Activated naive CD8-positive, alpha-beta T cell treated with anti-CD3 and anti-CD28 coated beads, Interleukin-2, amount 50 U/mL, for 24 hours (primary cell): Measurements from ENCODE around the gene NEXN.
A peak's percentile ranks its signal among the peaks of the same experiment; 100 is the strongest.
"Not testable (repeated sequence)": the region's sequence is repeated elsewhere in the genome, so short reads cannot be mapped to it uniquely, and the experiment has no call there.

Source experiments
- ATAC-seq: fragments of 150-1000 bp; cut with Tn5 transposase; one replicate; pipeline ENCODE4 v1.10.0; 2021
- DNase-seq: peaks from one replicate; pipeline ENCODE4 v3.0.0; 2021
- H3K27ac Mint-ChIP-seq: one replicate; pipeline ENCODE4 v1.8.0; 2021; ENCODE audit warnings: mild to moderate bottlenecking, mixed read lengths
- H3K27me3 Mint-ChIP-seq: one replicate; pipeline ENCODE4 v1.8.0; 2021; ENCODE audit warnings: mixed read lengths
- H3K36me3 Mint-ChIP-seq: one replicate; pipeline ENCODE4 v1.8.0; 2021; ENCODE audit warnings: low read depth, mixed read lengths
- H3K4me1 Mint-ChIP-seq: one replicate; pipeline ENCODE4 v1.8.0; 2021; ENCODE audit warnings: mixed read lengths
- H3K4me3 Mint-ChIP-seq: one replicate; pipeline ENCODE4 v1.8.0; 2021; ENCODE audit warnings: mild to moderate bottlenecking, moderate library complexity, mixed read lengths
- H3K9me3 Mint-ChIP-seq: one replicate; pipeline ENCODE4 v1.8.0; 2021; ENCODE audit warnings: mixed read lengths

NEXN gene

GRCh38 chr1:77961392-77961791 lies 73.0 kb downstream of the NEXN start:
- Mint-ChIP-seq H3K4me3 (no peak overlapping the region), H3K27ac (peak overlapping the region; percentile 75), H3K9me3 (no peaks in the 10 kb centered on the region), H3K36me3 (peaks cover 77% of the 10 kb centered on the region), H3K27me3 (no peaks in the 10 kb centered on the region), H3K4me1 (peaks cover 39% of the 10 kb centered on the region)
- ATAC-seq: peak; percentile 69
- no peak for DNase-seq

GRCh38 chr1:77966291-77966690 lies 77.9 kb downstream of the NEXN start:
- peaks cover 68% of the 10 kb centered on the region for H3K4me1 Mint-ChIP-seq

GRCh38 chr1:77970192-77970591 lies 81.8 kb downstream of the NEXN start:
- Mint-ChIP-seq H3K4me1 (peaks cover 85% of the 10 kb centered on the region), H3K27ac (no peak overlapping the region), H3K27me3 (no peaks in the 10 kb centered on the region), H3K9me3 (no peaks in the 10 kb centered on the region), H3K36me3 (peaks cover 80% of the 10 kb centered on the region), H3K4me3 (no peak overlapping the region)
- no peak for DNase-seq
- no peak for ATAC-seq

More at GRCh38 chr1:77966291-77966690, 77.9 kb downstream of the NEXN start:
- Mint-ChIP-seq H3K27ac (peak overlapping the region; percentile 67), H3K27me3 (no peaks in the 10 kb centered on the region), H3K4me3 (no peak overlapping the region), H3K9me3 (no peaks in the 10 kb centered on the region), H3K36me3 (peaks cover 80% of the 10 kb centered on the region)
- DNase-seq (no peak), ATAC-seq (no peak)

- DNase-seq (no peak), ATAC-seq (no peak)
- no peaks in the 10 kb centered on the region for H3K9me3 Mint-ChIP-seq
- peaks cover 76% of the 10 kb centered on the region for H3K36me3 Mint-ChIP-seq
- no peaks in the 10 kb centered on the region for H3K27me3 Mint-ChIP-seq
- H3K4me1 Mint-ChIP-seq: peaks cover 91% of the 10 kb centered on the region
- peak overlapping the region; percentile 59 for H3K27ac Mint-ChIP-seq
- H3K4me3 Mint-ChIP-seq: peak overlapping the region; percentile 21
These were observed 83.7 kb downstream of the NEXN start for GRCh38 chr1:77972080-77972479.

GRCh38 chr1:77975386-77975785 lies 87.0 kb downstream of the NEXN start:
- peak overlapping the region; percentile 93 for H3K27ac Mint-ChIP-seq
- H3K4me1 Mint-ChIP-seq: peaks cover 67% of the 10 kb centered on the region
- no peaks in the 10 kb centered on the region for H3K9me3 Mint-ChIP-seq
- peak; percentile 12 for ATAC-seq
- no peak overlapping the region for H3K4me3 Mint-ChIP-seq
- DNase-seq: no peak
- H3K27me3 Mint-ChIP-seq: no peaks in the 10 kb centered on the region
- H3K36me3 Mint-ChIP-seq: peaks cover 50% of the 10 kb centered on the region

- no peaks in the 10 kb centered on the region for H3K9me3 Mint-ChIP-seq
- peaks cover 67% of the 10 kb centered on the region for H3K4me1 Mint-ChIP-seq
- no peaks in the 10 kb centered on the region for H3K27me3 Mint-ChIP-seq
- peak overlapping the region; percentile 93 for H3K27ac Mint-ChIP-seq
- peaks cover 48% of the 10 kb centered on the region for H3K36me3 Mint-ChIP-seq
- no peak for DNase-seq
- no peak for ATAC-seq
- no peak overlapping the region for H3K4me3 Mint-ChIP-seq
These were observed 87.5 kb downstream of the NEXN start for GRCh38 chr1:77975907-77976306.

- Mint-ChIP-seq H3K27me3 (no peaks in the 10 kb centered on the region), H3K27ac (peak overlapping the region; percentile 93), H3K4me3 (no peak overlapping the region), H3K36me3 (peaks cover 44% of the 10 kb centered on the region), H3K4me1 (peaks cover 66% of the 10 kb centered on the region), H3K9me3 (no peaks in the 10 kb centered on the region)
- ATAC-seq: no peak
- no peak for DNase-seq
These were observed 88.1 kb downstream of the NEXN start for GRCh38 chr1:77976433-77977076.

GRCh38 chr1:77977989-77978292 lies 89.5 kb downstream of the NEXN start:
- Mint-ChIP-seq H3K4me3 (no peak overlapping the region), H3K27me3 (no peaks in the 10 kb centered on the region), H3K36me3 (peaks cover 34% of the 10 kb centered on the region), H3K27ac (no peak overlapping the region), H3K4me1 (peaks cover 68% of the 10 kb centered on the region), H3K9me3 (no peaks in the 10 kb centered on the region)
- DNase-seq (no peak), ATAC-seq (no peak)

- H3K36me3 Mint-ChIP-seq: peaks cover 29% of the 10 kb centered on the region
- H3K4me1 Mint-ChIP-seq: peaks cover 63% of the 10 kb centered on the region
- no peak overlapping the region for H3K4me3 Mint-ChIP-seq
- no peaks in the 10 kb centered on the region for H3K27me3 Mint-ChIP-seq
- peak; percentile 72 for DNase-seq
- no peaks in the 10 kb centered on the region for H3K9me3 Mint-ChIP-seq
- peak; percentile 71 for ATAC-seq
- H3K27ac Mint-ChIP-seq: no peak overlapping the region
These were observed 90.0 kb downstream of the NEXN start for GRCh38 chr1:77978293-77978968.

- no peaks in the 10 kb centered on the region for H3K9me3 Mint-ChIP-seq
- no peak within 1 kb of the TSS for H3K27ac Mint-ChIP-seq
- no peak within 1 kb of the TSS for H3K4me3 Mint-ChIP-seq
- H3K4me1 Mint-ChIP-seq: peaks cover 62% of the 10 kb centered on the region
- ATAC-seq: peak; percentile 79
- DNase-seq: peak; percentile 92
- no peaks in the 10 kb centered on the region for H3K27me3 Mint-ChIP-seq
- H3K36me3 Mint-ChIP-seq: peaks cover 29% of the 10 kb centered on the region
These were observed 90.8 kb downstream of the NEXN start, which contains the start of gene FUBP1 for GRCh38 chr1:77978969-77979876. Gene FUBP1 (minus strand): TSS chr1:77979072. CDS start chr1:77979004, 68 bp downstream.

GRCh38 chr1:77983352-77983996 lies 95.0 kb downstream of the NEXN start:
- not testable (repeated sequence) for H3K9me3 Mint-ChIP-seq, H3K27me3 Mint-ChIP-seq, ATAC-seq, DNase-seq, H3K4me3 Mint-ChIP-seq
- peak overlapping the region; percentile 61 for H3K27ac Mint-ChIP-seq
- peaks cover 24% of the 10 kb centered on the region for H3K36me3 Mint-ChIP-seq
- peaks cover 70% of the 10 kb centered on the region for H3K4me1 Mint-ChIP-seq

- Mint-ChIP-seq H3K9me3 (no peaks in the 10 kb centered on the region), H3K4me3 (no peak overlapping the region), H3K4me1 (peaks cover 70% of the 10 kb centered on the region), H3K36me3 (peaks cover 25% of the 10 kb centered on the region), H3K27me3 (no peaks in the 10 kb centered on the region), H3K27ac (peak overlapping the region; percentile 61)
- no peak for DNase-seq
- ATAC-seq: no peak
These were observed 95.6 kb downstream of the NEXN start for GRCh38 chr1:77983997-77984355.

- ATAC-seq: no peak
- H3K4me1 Mint-ChIP-seq: peaks cover 72% of the 10 kb centered on the region
These were observed 96.2 kb downstream of the NEXN start for GRCh38 chr1:77984629-77985028.

GRCh38 chr1:77986810-77987209 lies 98.4 kb downstream of the NEXN start:
- peak; percentile 26 for DNase-seq
- ATAC-seq: peak; percentile 96
- peak overlapping the region; percentile 28 for H3K27ac Mint-ChIP-seq
- no peaks in the 10 kb centered on the region for H3K9me3 Mint-ChIP-seq
- no peak overlapping the region for H3K4me3 Mint-ChIP-seq
- no peaks in the 10 kb centered on the region for H3K27me3 Mint-ChIP-seq
- peaks cover 66% of the 10 kb centered on the region for H3K4me1 Mint-ChIP-seq
- peaks cover 24% of the 10 kb centered on the region for H3K36me3 Mint-ChIP-seq

More at GRCh38 chr1:77984629-77985028, 96.2 kb downstream of the NEXN start:
- no peak for DNase-seq
- Mint-ChIP-seq H3K9me3 (no peaks in the 10 kb centered on the region), H3K27ac (peak overlapping the region; percentile 61), H3K27me3 (no peaks in the 10 kb centered on the region), H3K4me3 (no peak overlapping the region), H3K36me3 (peaks cover 27% of the 10 kb centered on the region)
